Measurements from ENCODE around the gene ATP2A3. TPM values are rescaled to one million over a fixed set of nuclear protein-coding genes. Genes with fewer than 3 reads are reported as not detected.
A peak's percentile ranks its signal among the peaks of the same experiment; 100 is the strongest.

The ATP2A3 gene
- total RNA-seq, 4 donors from 2014 or later, result 142 to 300 (median 208) TPM

DNA sequence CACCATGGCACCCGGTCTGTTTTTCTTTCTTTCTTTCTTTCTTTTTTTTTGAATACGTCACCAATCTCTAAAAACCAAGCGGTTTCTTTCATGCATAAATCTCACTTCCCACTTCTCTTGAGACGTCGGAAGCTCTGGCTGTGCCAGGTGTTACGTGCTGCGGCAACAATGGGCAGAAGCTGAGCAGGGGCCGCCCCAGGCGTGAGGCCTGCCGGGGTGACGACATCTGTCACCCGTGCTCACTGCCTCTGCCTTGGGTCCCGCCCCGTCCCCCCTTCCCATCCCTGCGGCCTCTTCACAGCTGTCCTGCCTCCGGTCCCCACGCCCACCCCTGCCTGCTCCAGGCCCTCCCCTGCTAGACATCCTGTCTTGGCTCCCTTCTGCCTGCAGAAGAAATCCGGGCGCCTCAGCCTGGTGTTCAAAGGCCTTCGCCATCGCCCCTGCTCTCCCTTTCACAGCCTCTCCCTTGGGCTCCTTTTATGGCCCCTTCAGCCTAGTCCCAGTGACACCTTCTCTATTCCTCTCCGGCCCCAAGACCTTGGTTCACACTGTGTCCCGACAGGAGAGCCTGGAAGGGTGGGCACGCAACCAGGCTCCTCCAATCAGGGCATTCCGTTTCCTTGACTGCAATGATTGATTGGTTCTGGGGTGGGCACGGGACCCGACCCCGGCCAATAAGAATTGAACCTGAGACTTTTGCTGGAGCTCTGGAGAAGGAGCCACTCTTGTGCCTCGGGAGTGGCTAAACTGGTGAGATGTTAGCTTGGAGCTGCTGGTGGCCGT lies 52.8 kb downstream of the ATP2A3 start:
- Histone ChIP-seq H3K9me3 (no peaks in the 10 kb centered on the region), H3K4me3 (no peak overlapping the region), H3K27me3 (no peaks in the 10 kb centered on the region), H3K4me1 (peaks cover 15 to 29% (median 20%) of the 10 kb centered on the region in 4 donors), H3K36me3 (no peaks in the 10 kb centered on the region), H3K27ac (peak overlapping the region; percentile 15 to 70 (median 53))
- DNase-seq, result peak; percentile 72
- intact Hi-C loops (cut with DNase I; ENCODE audit: low total_unique reads) (loop anchor here (10.0 kb wide), 1 partner anchor 93 kb away; no protein-coding TSS in a partner anchor), in situ Hi-C loops (cut with MboI; ENCODE audit: low pct_ligation_motif_present in 1 of 4, low pct_unique_long_range_greater_than_20kb in 1 of 4, low sequenced_read_pairs in 3 of 4) (loop anchor here in 1 of 4 donors (10.0 kb wide), 1 partner anchor 83 kb away; no protein-coding TSS in a partner anchor)
- TF ChIP-seq EP300 (IDR thresholded peaks at IDR 0.05; ENCODE audit: low read depth) (no peak), POLR2AphosphoS5 (IDR thresholded peaks at IDR 0.05) (peak in 1 of 3 donors; percentile 49)
- 48 to 63% methylated on average over 3 to 28 of the region's 30 CpGs for WGBS, 2 donors (ENCODE audit: low coverage in 1 of 2)

DNA sequence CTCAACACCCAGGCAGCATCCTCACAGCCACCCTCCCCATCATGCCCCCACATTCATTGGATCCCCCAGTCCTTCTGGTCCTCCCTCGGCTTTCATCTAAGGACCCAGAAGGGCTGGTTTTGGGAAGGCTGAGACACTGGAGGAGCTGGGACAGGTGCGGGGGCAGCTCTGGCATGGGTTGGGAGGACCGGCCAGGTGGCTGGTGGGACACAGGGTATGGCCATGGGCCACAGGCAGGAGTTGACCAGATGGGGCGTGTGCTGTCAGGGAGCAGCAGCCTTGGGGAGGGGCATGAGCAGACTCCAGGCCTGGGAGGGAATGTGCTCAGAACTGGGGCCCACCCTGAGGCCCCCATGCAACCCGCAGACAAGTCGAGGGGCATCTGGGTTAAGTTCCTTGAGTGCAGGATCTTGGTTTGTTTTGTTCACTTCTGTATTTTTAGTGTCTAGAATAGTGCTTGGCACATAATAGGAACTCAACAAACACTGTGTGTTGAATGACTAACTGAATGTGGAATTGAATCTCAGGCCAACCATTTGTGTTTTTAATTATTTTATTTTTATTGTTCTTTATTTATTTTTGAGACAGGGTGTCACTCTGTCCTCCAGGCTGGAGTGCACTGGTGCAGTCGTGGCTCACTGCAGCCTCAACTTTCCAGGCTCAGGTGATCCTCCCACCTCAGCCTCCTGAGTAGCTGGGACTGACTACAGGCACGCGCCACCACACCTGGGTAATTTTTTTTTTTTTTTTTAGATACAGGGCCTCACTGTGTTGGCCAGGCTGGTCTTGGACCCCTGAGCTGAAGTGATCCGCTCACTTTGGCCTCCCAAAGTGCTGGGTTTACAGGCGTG lies 53.6 kb downstream of the ATP2A3 start:
- no peaks in the 10 kb centered on the region for H3K36me3 ChIP-seq
- peak overlapping the region in 3 of 4 donors; percentile 51 to 70 (median 55) for H3K27ac ChIP-seq
- H3K27me3 ChIP-seq, result no peaks in the 10 kb centered on the region
- DNase-seq, result no peak
- 73 to 100% methylated on average over 1 to 11 of the region's 11 CpGs for WGBS, 2 donors (ENCODE audit: low coverage in 1 of 2)
- H3K4me1 ChIP-seq, result peaks cover 8 to 21% (median 15%) of the 10 kb centered on the region in 4 donors
- H3K9me3 ChIP-seq, result no peaks in the 10 kb centered on the region
- TF ChIP-seq POLR2A (IDR thresholded peaks at IDR 0.05) (no peak), EP300 (IDR thresholded peaks at IDR 0.05; ENCODE audit: low read depth) (no peak), POLR2AphosphoS5 (IDR thresholded peaks at IDR 0.05) (no peak)
- TF ChIP-seq, protein P1, sequence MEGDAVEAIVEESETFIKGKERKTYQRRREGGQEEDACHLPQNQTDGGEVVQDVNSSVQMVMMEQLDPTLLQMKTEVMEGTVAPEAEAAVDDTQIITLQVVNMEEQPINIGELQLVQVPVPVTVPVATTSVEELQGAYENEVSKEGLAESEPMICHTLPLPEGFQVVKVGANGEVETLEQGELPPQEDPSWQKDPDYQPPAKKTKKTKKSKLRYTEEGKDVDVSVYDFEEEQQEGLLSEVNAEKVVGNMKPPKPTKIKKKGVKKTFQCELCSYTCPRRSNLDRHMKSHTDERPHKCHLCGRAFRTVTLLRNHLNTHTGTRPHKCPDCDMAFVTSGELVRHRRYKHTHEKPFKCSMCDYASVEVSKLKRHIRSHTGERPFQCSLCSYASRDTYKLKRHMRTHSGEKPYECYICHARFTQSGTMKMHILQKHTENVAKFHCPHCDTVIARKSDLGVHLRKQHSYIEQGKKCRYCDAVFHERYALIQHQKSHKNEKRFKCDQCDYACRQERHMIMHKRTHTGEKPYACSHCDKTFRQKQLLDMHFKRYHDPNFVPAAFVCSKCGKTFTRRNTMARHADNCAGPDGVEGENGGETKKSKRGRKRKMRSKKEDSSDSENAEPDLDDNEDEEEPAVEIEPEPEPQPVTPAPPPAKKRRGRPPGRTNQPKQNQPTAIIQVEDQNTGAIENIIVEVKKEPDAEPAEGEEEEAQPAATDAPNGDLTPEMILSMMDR (IDR thresholded peaks at IDR 0.05), result no peak
- intact Hi-C loops (cut with DNase I; ENCODE audit: low total_unique reads) (loop anchor here (10.0 kb wide), 1 partner anchor 94 kb away; no protein-coding TSS in a partner anchor), in situ Hi-C loops (cut with MboI; ENCODE audit: low pct_ligation_motif_present in 1 of 4, low pct_unique_long_range_greater_than_20kb in 1 of 4, low sequenced_read_pairs in 3 of 4) (loop anchor here in 1 of 4 donors (10.0 kb wide), 1 partner anchor 84 kb away; no protein-coding TSS in a partner anchor)
- no peak overlapping the region for H3K4me3 ChIP-seq

DNA sequence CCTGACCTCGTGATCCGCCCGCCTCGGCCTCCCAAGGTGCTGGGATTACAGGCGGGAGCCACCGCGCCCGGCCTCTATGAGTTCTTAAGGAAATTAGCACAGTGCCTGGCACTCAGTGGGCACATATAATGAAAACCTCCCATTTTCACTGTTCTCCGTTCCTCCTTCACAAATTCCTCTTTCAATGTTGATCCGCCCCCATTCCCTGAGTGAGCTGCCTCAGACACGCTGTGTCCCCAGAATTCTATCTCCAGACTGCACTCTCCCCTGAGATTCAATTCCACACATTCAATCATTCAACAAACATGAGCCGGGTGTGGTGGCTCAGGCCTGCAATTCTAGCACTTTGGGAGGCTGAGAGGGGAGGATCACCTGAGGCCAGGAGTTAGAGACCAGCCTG lies 55.0 kb downstream of the ATP2A3 start:
- no peak for TF ChIP-seq POLR2AphosphoS5 (IDR thresholded peaks at IDR 0.05)
- TF ChIP-seq POLR2A (IDR thresholded peaks at IDR 0.05), result no peak
- TF ChIP-seq EP300 (IDR thresholded peaks at IDR 0.05; ENCODE audit: low read depth), result no peak
- TF ChIP-seq, protein P1 (IDR thresholded peaks at IDR 0.05), result no peak
- Histone ChIP-seq H3K36me3 (no peaks in the 10 kb centered on the region), H3K4me3 (no peak overlapping the region), H3K9me3 (no peaks in the 10 kb centered on the region), H3K27me3 (no peaks in the 10 kb centered on the region), H3K27ac (no peak overlapping the region), H3K4me1 (peaks cover 8 to 15% (median 11%) of the 10 kb centered on the region in 4 donors)
- WGBS, 2 donors (ENCODE audit: low coverage in 1 of 2), result 80 to 92% methylated on average over 1 to 12 of the region's 12 CpGs
- in situ Hi-C loops (cut with MboI; ENCODE audit: low pct_ligation_motif_present in 1 of 4, low pct_unique_long_range_greater_than_20kb in 1 of 4, low sequenced_read_pairs in 3 of 4), result no loop called here
- no peak for DNase-seq
- intact Hi-C loops (cut with DNase I; ENCODE audit: low total_unique reads), result no loop called here

DNA sequence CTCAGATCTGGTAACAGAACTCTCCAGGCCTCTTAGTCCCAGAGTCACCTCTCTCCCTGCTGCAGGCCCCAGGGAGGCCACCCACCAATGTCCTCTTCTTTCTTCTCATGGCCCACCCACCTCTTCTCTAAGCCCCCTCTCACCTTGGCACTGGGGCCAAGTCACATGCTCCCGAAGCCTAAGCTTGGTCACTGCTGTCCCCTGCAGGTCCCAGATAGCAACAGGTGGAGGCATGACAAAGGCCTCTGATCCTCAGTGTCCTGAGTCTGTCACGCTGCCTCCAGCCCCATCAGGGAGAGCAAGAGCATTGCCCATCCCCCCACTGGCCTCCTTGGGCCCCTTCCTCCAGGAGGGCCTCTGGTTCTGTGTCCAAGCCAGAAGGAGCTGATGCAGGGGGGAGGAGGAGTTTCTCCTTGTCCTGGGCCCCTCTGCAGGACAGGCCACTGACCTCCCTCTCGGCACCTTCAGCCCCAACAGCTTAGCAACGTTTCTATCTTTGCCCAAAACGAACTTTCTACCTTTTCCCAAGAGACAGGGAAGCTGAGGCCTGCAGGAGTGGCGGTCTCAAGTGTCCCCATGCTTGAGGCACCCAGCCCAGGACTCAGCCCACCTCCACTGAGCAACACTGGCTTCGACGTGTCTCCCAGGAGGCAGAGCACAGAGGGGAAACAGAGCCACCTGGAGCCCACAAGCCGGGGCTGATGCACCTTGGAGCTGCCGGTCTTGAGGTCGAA lies 56.6 kb downstream of the ATP2A3 start:
- H3K9me3 ChIP-seq, result no peaks in the 10 kb centered on the region
- H3K4me3 ChIP-seq, result no peak overlapping the region
- no peaks in the 10 kb centered on the region for H3K36me3 ChIP-seq
- no peak overlapping the region for H3K27ac ChIP-seq
- WGBS, 2 donors (ENCODE audit: low coverage in 1 of 2), result 85% methylated on average over 11 of the region's 11 CpGs; no CpG with 5 or more reads in 1 of the 2 donors
- in situ Hi-C loops (cut with MboI; ENCODE audit: low pct_ligation_motif_present in 1 of 4, low pct_unique_long_range_greater_than_20kb in 1 of 4, low sequenced_read_pairs in 3 of 4), result no loop called here
- no peak for DNase-seq
- H3K4me1 ChIP-seq, result peaks cover 0 to 6% (median 4%) of the 10 kb centered on the region in 4 donors
- intact Hi-C loops (cut with DNase I; ENCODE audit: low total_unique reads), result no loop called here
- H3K27me3 ChIP-seq, result no peaks in the 10 kb centered on the region
- TF ChIP-seq, protein P1 (IDR thresholded peaks at IDR 0.05), result peak in 4 of 5 experiments; percentile 34 to 63 (median 52)
- TF ChIP-seq POLR2AphosphoS5 (IDR thresholded peaks at IDR 0.05) (no peak), EP300 (IDR thresholded peaks at IDR 0.05; ENCODE audit: low read depth) (no peak), POLR2A (IDR thresholded peaks at IDR 0.05) (no peak)

All from transverse colon (tissue), 4 donors.